HFFc6 (cell line): ENCODE results near the gene ZNF18. TPM values are rescaled to one million over a fixed set of nuclear protein-coding genes. Genes with fewer than 3 reads are reported as not detected.
"Not testable (repeated sequence)": the region's sequence is repeated elsewhere in the genome, so short reads cannot be mapped to it uniquely, and the experiment has no call there.

ENCODE experiments used
- DNase-seq: peaks from one replicate; pipeline ENCODE4 v3.0.0-alpha.2; 2018
- H3K27ac Mint-ChIP-seq: 2 replicates; pipeline ENCODE4 v1.8.0; 2020; ENCODE audit warnings: mild to moderate bottlenecking, mixed read lengths
- H3K27me3 Mint-ChIP-seq: 2 replicates; pipeline ENCODE4 v1.8.0; 2021; ENCODE audit warnings: mild to moderate bottlenecking, moderate library complexity, mixed read lengths; ENCODE audit not compliant: insufficient read depth
- H3K36me3 Mint-ChIP-seq: 2 replicates; pipeline ENCODE4 v1.8.0; 2021; ENCODE audit warnings: low read depth, mixed read lengths
- H3K4me1 Mint-ChIP-seq: 2 replicates; pipeline ENCODE4 v1.8.0; 2020; ENCODE audit warnings: low read depth, mixed read lengths
- H3K4me3 Mint-ChIP-seq: 2 replicates; pipeline ENCODE4 v1.8.0; 2020; ENCODE audit warnings: mild to moderate bottlenecking, moderate library complexity, mixed read lengths
- H3K9me3 Mint-ChIP-seq: 2 replicates; pipeline ENCODE4 v1.8.0; 2020; ENCODE audit warnings: mild to moderate bottlenecking, mixed read lengths
- CTCF ChIP-seq: fragments of 200-600 bp; sonication (generic); IDR thresholded peaks from 2 replicates; pipeline ENCODE4 v1.5.0; 2021; ENCODE audit warnings: antibody characterized with exemption, mild to moderate bottlenecking
- total RNA-seq, 6 experiments: library from RNA; stranded (reverse); fragmentation: NEBNext Ultra II Directional; extraction: Animal tissue kit (Norgen Biotek cat#: 25700); gene quantifications; 2 replicates in 1 of 6; 3 replicates in 5 of 6; pipeline ENCODE4 v1.2.3, GENCODE V29; 2021

The ZNF18 gene
- total RNA-seq, 6 experiments from 2014 or later: 4.2 to 6.0 (median 4.6) TPM

DNA sequence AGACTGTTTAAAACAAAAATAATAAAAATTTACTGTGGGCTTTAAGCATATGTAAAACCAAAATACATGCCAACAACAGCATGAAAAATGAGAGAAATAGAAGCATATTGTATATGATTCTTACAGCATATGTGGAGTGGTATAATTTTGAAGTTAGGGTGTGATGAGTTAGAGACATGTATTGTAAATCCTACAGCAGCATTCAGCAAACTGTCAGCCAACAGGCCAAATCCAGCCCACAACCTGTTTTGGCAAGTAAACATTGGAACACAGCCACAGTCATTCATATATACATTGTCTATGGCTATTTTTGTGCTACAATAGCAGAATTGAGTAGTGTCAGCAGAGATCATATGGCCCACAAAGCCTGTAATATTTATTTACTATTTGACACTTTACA, 42.3 kb downstream of the ZNF18 start:
- H3K4me3 Mint-ChIP-seq: no peak overlapping the region
- H3K4me1 Mint-ChIP-seq: no peaks in the 10 kb centered on the region
- no peak overlapping the region for H3K27ac Mint-ChIP-seq
- no peak for DNase-seq
- H3K9me3 Mint-ChIP-seq: peaks cover 11% of the 10 kb centered on the region
- no peaks in the 10 kb centered on the region for H3K27me3 Mint-ChIP-seq
- TF ChIP-seq CTCF: no peak
- H3K36me3 Mint-ChIP-seq: peaks cover 10% of the 10 kb centered on the region

GRCh38 chr17:11953924-11954323, 43.4 kb downstream of the ZNF18 start:
- no peak for DNase-seq
- H3K36me3 Mint-ChIP-seq: peaks cover 10% of the 10 kb centered on the region
- no peak overlapping the region for H3K27ac Mint-ChIP-seq
- H3K4me3 Mint-ChIP-seq: no peak overlapping the region
- peaks cover 3% of the 10 kb centered on the region for H3K4me1 Mint-ChIP-seq
- no peaks in the 10 kb centered on the region; the same call in 1 of the 2 replicates for H3K27me3 Mint-ChIP-seq
- peaks cover 11% of the 10 kb centered on the region for H3K9me3 Mint-ChIP-seq
- no peak for TF ChIP-seq CTCF

- no peak for TF ChIP-seq CTCF
- Mint-ChIP-seq H3K36me3 (peaks cover 10% of the 10 kb centered on the region), H3K27me3 (no peaks in the 10 kb centered on the region; the same call in 1 of the 2 replicates), H3K4me3 (no peak overlapping the region), H3K4me1 (peaks cover 10% of the 10 kb centered on the region), H3K27ac (no peak overlapping the region), H3K9me3 (peaks cover 11% of the 10 kb centered on the region)
- no peak for DNase-seq
These were observed 44.7 kb downstream of the ZNF18 start for GRCh38 chr17:11952610-11953009.

- TF ChIP-seq CTCF: no peak
- Mint-ChIP-seq H3K4me3 (no peak overlapping the region), H3K4me1 (peaks cover 10% of the 10 kb centered on the region), H3K27ac (no peak overlapping the region), H3K27me3 (no peaks in the 10 kb centered on the region; the same call in 1 of the 2 replicates), H3K36me3 (peaks cover 10% of the 10 kb centered on the region), H3K9me3 (peaks cover 11% of the 10 kb centered on the region)
- DNase-seq: no peak
These were observed 46.3 kb downstream of the ZNF18 start for GRCh38 chr17:11950771-11951519.

DNA sequence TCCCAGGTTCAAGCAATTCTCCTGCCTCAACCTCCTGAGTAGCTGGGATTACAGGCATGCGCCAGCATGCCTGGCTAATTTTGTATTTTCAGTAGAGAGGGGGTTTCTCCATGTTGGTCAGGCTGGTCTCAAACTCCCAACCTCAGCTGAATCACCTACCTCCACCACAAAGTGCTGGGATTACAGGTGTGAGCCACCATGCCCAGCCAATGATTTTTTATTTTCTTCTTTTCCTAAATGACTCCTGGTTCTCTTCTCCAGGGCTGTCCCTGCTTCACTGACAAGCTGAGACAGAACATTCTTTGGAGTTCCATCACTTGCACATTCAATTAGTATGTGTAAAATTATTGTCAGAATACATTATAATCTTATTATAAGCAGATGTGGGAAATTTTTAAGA, 47.7 kb downstream of the ZNF18 start:
- H3K27ac Mint-ChIP-seq, DNase-seq, H3K27me3 Mint-ChIP-seq, H3K4me3 Mint-ChIP-seq: not testable (repeated sequence)
- Mint-ChIP-seq H3K36me3 (peaks cover 10% of the 10 kb centered on the region), H3K9me3 (peaks cover 11% of the 10 kb centered on the region), H3K4me1 (peaks cover 14% of the 10 kb centered on the region)

GRCh38 chr17:11948789-11949188, 48.5 kb downstream of the ZNF18 start:
- Mint-ChIP-seq H3K4me3 (peak overlapping the region; percentile 79), H3K36me3 (peaks cover 4% of the 10 kb centered on the region), H3K9me3 (peaks cover 4% of the 10 kb centered on the region), H3K27me3 (no peaks in the 10 kb centered on the region; the same call in none of the 2 replicates), H3K4me1 (peaks cover 17% of the 10 kb centered on the region), H3K27ac (no peak overlapping the region)
- DNase-seq: peak; percentile 67
- TF ChIP-seq CTCF: no peak
